GM12878 (cell line): ENCODE results near the gene GPATCH11. TPM values are rescaled to one million over a fixed set of nuclear protein-coding genes. Genes with fewer than 3 reads are reported as not detected.

Source experiments
- ATAC-seq: fragments of 200-7000 bp; cut with Tn5 transposase; 3 replicates; pipeline ENCODE4 v1.9.1; 2020; ENCODE audit warnings: mild to moderate bottlenecking, moderate library complexity
- BruUV-seq: library from RNA; stranded (reverse); fragments of 400-500 nt; replicated peaks from 2 replicates; lab custom pipeline; 2021; lab: Mats Ljungman, UMichigan
- CTCF ChIA-PET: fragments of 300-600 bp; sonication (Branson Sonifier 250); formaldehyde crosslinking; extraction: SDS; loops from one replicate; lab custom pipeline; 2021; ENCODE audit warnings: inconsistent platforms; lab: Yijun Ruan, JAX
- POLR2A ChIA-PET: fragments of 350-600 bp; formaldehyde crosslinking; extraction: SDS; loops from one replicate; lab custom pipeline; 2021; ENCODE audit warnings: inconsistent platforms; lab: Charles Lee
- RAD21 ChIA-PET: fragments of 300-600 bp; sonication (Branson Sonifier 250); formaldehyde crosslinking; loops from one replicate; lab custom pipeline; 2023; ENCODE audit warnings: antibody characterized with exemption; ENCODE audit not compliant: unreplicated experiment; lab: Charles Lee
- SMC1A ChIA-PET: fragments of 300-600 bp; sonication (Branson Sonifier 250); formaldehyde crosslinking; loops from one replicate; lab custom pipeline; 2023; ENCODE audit not compliant: unreplicated experiment, uncharacterized antibody; lab: Charles Lee
- DNase-seq: peaks from one replicate; pipeline ENCODE4 v3.0.0-alpha.2; 2011; ENCODE audit warnings: low read depth, low spot score
- FAIRE-seq: peaks from 3 replicates; lab custom pipeline; 2011; peaks lifted over from hg19 to GRCh38; lab: Jason Lieb, UNC
- H2AFZ ChIP-seq: 2 replicates; pipeline ENCODE4 v1.6.0; 2011; ENCODE audit warnings: low read depth, low read length, control low read depth; ENCODE audit not compliant: control insufficient read depth
- H3K27ac ChIP-seq: 2 replicates; pipeline ENCODE4 v1.5.1; 2011; ENCODE audit warnings: control low read depth; ENCODE audit not compliant: control insufficient read depth, insufficient read depth
- H3K27me3 ChIP-seq, 2 experiments: replicated peaks in 1 of 2; 2 replicates each; pipeline versions ENCODE4 v1.6.0 to v1.6.1; 2011; ENCODE audit warnings: low read length in 1 of 2; ENCODE audit not compliant: control insufficient read depth in 2 of 2, insufficient read depth in 2 of 2
- H3K36me3 ChIP-seq, 2 experiments: 2 replicates each; pipeline ENCODE4 v1.5.1; 2011; ENCODE audit warnings: low read length in 1 of 2; ENCODE audit not compliant: control insufficient read depth in 2 of 2, insufficient read depth in 2 of 2
- H3K4me1 ChIP-seq: 2 replicates; pipeline ENCODE4 v1.6.1; 2011; ENCODE audit warnings: mild to moderate bottlenecking, low read length, moderate library complexity, mixed read lengths; ENCODE audit not compliant: control insufficient read depth, insufficient read depth
- H3K4me2 ChIP-seq: 2 replicates; pipeline ENCODE4 v1.6.0; 2011; ENCODE audit warnings: control low read depth; ENCODE audit not compliant: control insufficient read depth, insufficient read depth
- H3K4me3 ChIP-seq: fragments of 200-600 bp; sonication (generic); 2 replicates; pipeline ENCODE4 v1.5.1; 2016
- H3K79me2 ChIP-seq: 2 replicates; pipeline ENCODE4 v1.6.0; 2011; ENCODE audit warnings: low read length; ENCODE audit not compliant: control insufficient read depth, insufficient read depth
- H3K9ac ChIP-seq: 2 replicates; pipeline ENCODE4 v1.8.0; 2011; ENCODE audit warnings: low read length, control low read depth, mixed read lengths; ENCODE audit not compliant: control insufficient read depth, insufficient read depth
- H3K9me3 ChIP-seq: replicated peaks from 3 replicates; pipeline ENCODE4 v1.5.1; 2011; ENCODE audit warnings: mild to moderate bottlenecking, low read length; ENCODE audit not compliant: control insufficient read depth, insufficient read depth
- H4K20me1 ChIP-seq: 2 replicates; pipeline ENCODE4 v1.6.0; 2011; ENCODE audit not compliant: control insufficient read depth, insufficient read depth
- BMI1 ChIP-seq: fragments of 450-650 bp; IDR thresholded peaks from 2 replicates; pipeline ENCODE4 v1.6.1; 2016; ENCODE audit warnings: mild to moderate bottlenecking, moderate library complexity, borderline replicate concordance
- FOXK2 ChIP-seq: fragments of 450-650 bp; IDR thresholded peaks from 2 replicates; pipeline ENCODE4 v1.6.1; 2017; ENCODE audit warnings: mild to moderate bottlenecking, moderate library complexity
- HCFC1 ChIP-seq: fragments of 150-350 bp; IDR thresholded peaks from 2 replicates; pipeline ENCODE4 v1.6.1; 2014; ENCODE audit warnings: low read length
- JUNB ChIP-seq: IDR thresholded peaks from 2 replicates; pipeline ENCODE4 v1.6.1; 2016; ENCODE audit warnings: antibody characterized with exemption, mild to moderate bottlenecking
- LARP7 ChIP-seq: fragments of 450-650 bp; IDR thresholded peaks from 2 replicates; pipeline ENCODE4 v1.6.1; 2017; ENCODE audit warnings: mild to moderate bottlenecking
- NFYB ChIP-seq: IDR thresholded peaks from 2 replicates; pipeline ENCODE4 v1.6.1; 2011; ENCODE audit warnings: low read depth, mild to moderate bottlenecking, low read length, improper control_type of control experiment, moderate library complexity; ENCODE audit not compliant: insufficient read depth
- NKRF ChIP-seq: fragments of 450-650 bp; conservative IDR thresholded peaks from 2 replicates; pipeline ENCODE4 v1.6.1; 2017; ENCODE audit warnings: mild to moderate bottlenecking, moderate library complexity
- NR2C2 ChIP-seq: IDR thresholded peaks from 2 replicates; pipeline ENCODE4 v1.6.1; 2011; ENCODE audit warnings: borderline replicate concordance, low read depth; ENCODE audit not compliant: control insufficient read depth, insufficient read length
- POLR2A ChIP-seq: IDR thresholded peaks from 2 replicates; pipeline ENCODE4 v1.6.1; 2011; ENCODE audit warnings: low read depth, mild to moderate bottlenecking, low read length
- RAD21 ChIP-seq: IDR thresholded peaks from 2 replicates; pipeline ENCODE4 v1.6.1; 2011; ENCODE audit warnings: mild to moderate bottlenecking, low read depth, low read length, moderate library complexity; ENCODE audit not compliant: insufficient read depth
- RFX5 ChIP-seq: IDR thresholded peaks from 2 replicates; pipeline ENCODE4 v1.6.1; 2011; ENCODE audit warnings: low read depth, low read length, improper control_type of control experiment
- SIX5 ChIP-seq: IDR thresholded peaks from 2 replicates; pipeline ENCODE4 v1.6.1; 2011; ENCODE audit warnings: mild to moderate bottlenecking, low read depth, low read length, moderate library complexity; ENCODE audit not compliant: severe bottlenecking
- SMAD5 ChIP-seq: IDR thresholded peaks from 2 replicates; pipeline ENCODE4 v1.6.1; 2016; ENCODE audit warnings: antibody characterized with exemption, low read depth
- WRNIP1 ChIP-seq: IDR thresholded peaks from 2 replicates; pipeline ENCODE4 v1.6.1; 2011; ENCODE audit warnings: low read depth, low read length, improper control_type of control experiment, borderline replicate concordance
- ZNF622 ChIP-seq: fragments of 450-650 bp; IDR thresholded peaks from 2 replicates; pipeline ENCODE4 v1.6.1; 2017; ENCODE audit warnings: mild to moderate bottlenecking, inconsistent platforms
- WGBS: methylation state at CpG from one replicate; pipeline ENCODE4 v1.1.6; 2016; ENCODE audit warnings: low lambda C conversion rate; ENCODE audit not compliant: insufficient replicate concordance, insufficient coverage; ENCODE audit errors: missing lambda C conversion rate; 5-methylcytosine and 5-hydroxymethylcytosine counted together
- in situ Hi-C: fragments of 300-500 bp; cut with MboI; formaldehyde crosslinking; loops from 9 replicates; pipeline ENCODE4 v1.14.3; 2018; ENCODE audit warnings: mixed read lengths
- intact Hi-C: fragments of 100-400 bp; cut with micrococcal nuclease; formaldehyde crosslinking; loops from one replicate; pipeline ENCODE4 v1.14.2; 2022; ENCODE audit not compliant: unreplicated experiment
- polyA plus RNA-seq, 11 experiments: library from polyadenylated mRNA; depleted of rRNA in 4 of 11; unstranded in 6 of 11; stranded (reverse) in 5 of 11; fragments of >200 nt; fragmentation: Nextera tagmentation in 4 of 11; fragmentation: Illumina TruSeq in 1 of 11; extraction: Ambion mirVana in 4 of 11; extraction: Trizol in 1 of 11; gene quantifications; 1 replicate in 1 of 11; 2 replicates in 10 of 11; pipeline versions ENCODE4 v1.2.1 to v1.2.3, GENCODE V29; 2011 to 2016; ENCODE audit warnings: inconsistent platforms in 2 of 11, missing spikeins in 2 of 11, low read depth in 1 of 11
- total RNA-seq, 4 experiments: library from RNA; depleted of rRNA in 3 of 4; stranded (reverse); fragments of >200 nt in 3 of 4; fragmentation: Illumina TruSeq in 1 of 4; extraction: Trizol in 1 of 4; gene quantifications; 2 replicates each; pipeline versions ENCODE4 v1.2.1 to v1.2.3, GENCODE V29; 2013 to 2021
- TF ChIP-seq, protein P1 (sequence below): IDR thresholded peaks from 2 replicates; pipeline ENCODE4 v1.6.1; 2011; ENCODE audit warnings: low read depth, mild to moderate bottlenecking, low read length, moderate library complexity, borderline replicate concordance; ENCODE audit errors: extremely low read depth
- TF ChIP-seq, protein P2 (sequence below): fragments of 450-650 bp; IDR thresholded peaks from 2 replicates; pipeline ENCODE4 v1.6.1; 2017; ENCODE audit warnings: antibody characterized with exemption, mild to moderate bottlenecking, moderate library complexity

The GPATCH11 gene
- total and polyA plus RNA-seq, 10 of the 15 experiments (the other 5 are each of a cell fraction or from before 2014, with no cell fraction given): 11.5 to 31.8 (median 16.5) TPM

- no TSS peak for BruUV-seq
- ChIA-PET RAD21 (no interaction called here), CTCF (no interaction called here), POLR2A (no interaction called here), SMC1A (interaction anchor here (1.3 kb wide), 2 partner anchors 9 to 10 kb away, joined by 3 read pairs; no protein-coding TSS in a partner anchor)
- Histone ChIP-seq H2AFZ (no peak overlapping the region), H3K4me3 (no peak overlapping the region), H3K9me3 (no peaks in the 10 kb centered on the region), H3K79me2 (no peaks in the 10 kb centered on the region), H3K27me3 (no peaks in the 10 kb centered on the region), H3K9ac (no peak overlapping the region), H3K36me3 (peaks cover 2 to 31% of the 10 kb centered on the region in 2 experiments; a peak in 3 of 4 replicates), H3K4me2 (no peak overlapping the region), H3K27ac (no peak overlapping the region), H4K20me1 (no peaks in the 10 kb centered on the region), H3K4me1 (no peaks in the 10 kb centered on the region)
- in situ Hi-C loops: no loop called here
- no peak for ATAC-seq
- no peak for DNase-seq
- FAIRE-seq: no peak
- intact Hi-C loops: no loop called here
- 96% methylated on average over 7 of the region's 7 CpGs for WGBS
- TF ChIP-seq LARP7: no peak
- TF ChIP-seq SMAD5: no peak
- no peak for TF ChIP-seq JUNB
- TF ChIP-seq ZNF622: no peak
- TF ChIP-seq NFYB: no peak
- TF ChIP-seq NR2C2: no peak
- no peak for TF ChIP-seq HCFC1
- TF ChIP-seq RAD21: no peak
- no peak for TF ChIP-seq SIX5
- TF ChIP-seq, protein P1, sequence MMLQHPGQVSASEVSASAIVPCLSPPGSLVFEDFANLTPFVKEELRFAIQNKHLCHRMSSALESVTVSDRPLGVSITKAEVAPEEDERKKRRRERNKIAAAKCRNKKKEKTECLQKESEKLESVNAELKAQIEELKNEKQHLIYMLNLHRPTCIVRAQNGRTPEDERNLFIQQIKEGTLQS: no peak
- no peak for TF ChIP-seq POLR2A
- TF ChIP-seq BMI1: no peak
- TF ChIP-seq RFX5: no peak
- TF ChIP-seq, protein P2, sequence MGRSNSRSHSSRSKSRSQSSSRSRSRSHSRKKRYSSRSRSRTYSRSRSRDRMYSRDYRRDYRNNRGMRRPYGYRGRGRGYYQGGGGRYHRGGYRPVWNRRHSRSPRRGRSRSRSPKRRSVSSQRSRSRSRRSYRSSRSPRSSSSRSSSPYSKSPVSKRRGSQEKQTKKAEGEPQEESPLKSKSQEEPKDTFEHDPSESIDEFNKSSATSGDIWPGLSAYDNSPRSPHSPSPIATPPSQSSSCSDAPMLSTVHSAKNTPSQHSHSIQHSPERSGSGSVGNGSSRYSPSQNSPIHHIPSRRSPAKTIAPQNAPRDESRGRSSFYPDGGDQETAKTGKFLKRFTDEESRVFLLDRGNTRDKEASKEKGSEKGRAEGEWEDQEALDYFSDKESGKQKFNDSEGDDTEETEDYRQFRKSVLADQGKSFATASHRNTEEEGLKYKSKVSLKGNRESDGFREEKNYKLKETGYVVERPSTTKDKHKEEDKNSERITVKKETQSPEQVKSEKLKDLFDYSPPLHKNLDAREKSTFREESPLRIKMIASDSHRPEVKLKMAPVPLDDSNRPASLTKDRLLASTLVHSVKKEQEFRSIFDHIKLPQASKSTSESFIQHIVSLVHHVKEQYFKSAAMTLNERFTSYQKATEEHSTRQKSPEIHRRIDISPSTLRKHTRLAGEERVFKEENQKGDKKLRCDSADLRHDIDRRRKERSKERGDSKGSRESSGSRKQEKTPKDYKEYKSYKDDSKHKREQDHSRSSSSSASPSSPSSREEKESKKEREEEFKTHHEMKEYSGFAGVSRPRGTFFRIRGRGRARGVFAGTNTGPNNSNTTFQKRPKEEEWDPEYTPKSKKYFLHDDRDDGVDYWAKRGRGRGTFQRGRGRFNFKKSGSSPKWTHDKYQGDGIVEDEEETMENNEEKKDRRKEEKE: no peak
- no peak for TF ChIP-seq FOXK2
- no peak for TF ChIP-seq NKRF
- TF ChIP-seq WRNIP1: no peak
Observed at GRCh38 chr2:37060446-37060845, 23.9 kb upstream of the GPATCH11 start.
